AG10803 (cell line): ENCODE measurements around the gene PIGQ.

Source experiments
- DNase-seq: peaks from one replicate; pipeline ENCODE4 v3.0.0; 2010; ENCODE audit warnings: low read depth
- H3K4me3 ChIP-seq: 2 replicates; pipeline ENCODE4 v1.5.1; 2011; ENCODE audit warnings: mild to moderate bottlenecking, low read length, control low read depth
- CTCF ChIP-seq: conservative IDR thresholded peaks from 2 replicates; pipeline ENCODE4 v1.5.1; 2011; ENCODE audit warnings: mild to moderate bottlenecking, low read length, control low read depth, inconsistent platforms

PIGQ gene

GRCh38 chr16:559411-560203 lies 10.2 kb upstream of the PIGQ start:
- no peak for DNase-seq
- no peak overlapping the region for H3K4me3 ChIP-seq
- no peak for TF ChIP-seq CTCF

DNA sequence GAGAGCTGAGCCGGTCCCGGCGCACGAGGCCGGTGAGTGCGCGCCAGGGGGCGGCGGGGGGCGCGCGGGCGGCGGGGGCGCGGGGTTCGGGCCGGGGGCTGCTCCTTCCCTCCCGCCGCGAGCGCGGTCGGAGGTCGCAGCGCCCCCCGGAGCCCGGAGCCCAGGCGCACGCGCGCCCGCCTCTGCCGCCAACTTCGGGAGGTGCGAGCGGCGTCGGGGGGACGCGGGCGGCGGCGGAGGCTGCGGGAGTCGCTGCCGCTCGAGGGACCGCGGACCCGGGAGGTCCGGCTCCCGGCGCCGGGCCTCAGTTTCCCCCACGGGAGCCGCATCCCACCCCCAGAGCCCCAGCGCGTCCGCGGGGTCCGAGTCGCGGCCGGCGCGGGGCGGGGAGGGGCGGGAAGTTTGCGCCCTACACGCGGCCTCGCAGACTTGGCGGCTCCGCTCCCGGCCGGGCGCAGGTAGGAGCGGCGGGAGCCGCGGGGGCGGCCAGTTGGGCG lies 9.5 kb upstream of the PIGQ start, which contains the start of gene PRR35:
PRR35 (plus strand) TSS at position 191 of the 497 bp plus-strand sequence. CDS start 2,901 bp downstream, outside the sequence.
- H3K4me3 ChIP-seq = no peak within 1 kb of the TSS
- no peak for DNase-seq
- TF ChIP-seq CTCF = no peak

GRCh38 chr16:560701-561412 lies 8.9 kb upstream of the PIGQ start:
- TF ChIP-seq CTCF = no peak
- no peak for DNase-seq

GRCh38 chr16:561413-561794 lies 8.4 kb upstream of the PIGQ start:
- DNase-seq = no peak

More at GRCh38 chr16:560701-561412, 8.9 kb upstream of the PIGQ start:
- H3K4me3 ChIP-seq = no peak overlapping the region

DNA sequence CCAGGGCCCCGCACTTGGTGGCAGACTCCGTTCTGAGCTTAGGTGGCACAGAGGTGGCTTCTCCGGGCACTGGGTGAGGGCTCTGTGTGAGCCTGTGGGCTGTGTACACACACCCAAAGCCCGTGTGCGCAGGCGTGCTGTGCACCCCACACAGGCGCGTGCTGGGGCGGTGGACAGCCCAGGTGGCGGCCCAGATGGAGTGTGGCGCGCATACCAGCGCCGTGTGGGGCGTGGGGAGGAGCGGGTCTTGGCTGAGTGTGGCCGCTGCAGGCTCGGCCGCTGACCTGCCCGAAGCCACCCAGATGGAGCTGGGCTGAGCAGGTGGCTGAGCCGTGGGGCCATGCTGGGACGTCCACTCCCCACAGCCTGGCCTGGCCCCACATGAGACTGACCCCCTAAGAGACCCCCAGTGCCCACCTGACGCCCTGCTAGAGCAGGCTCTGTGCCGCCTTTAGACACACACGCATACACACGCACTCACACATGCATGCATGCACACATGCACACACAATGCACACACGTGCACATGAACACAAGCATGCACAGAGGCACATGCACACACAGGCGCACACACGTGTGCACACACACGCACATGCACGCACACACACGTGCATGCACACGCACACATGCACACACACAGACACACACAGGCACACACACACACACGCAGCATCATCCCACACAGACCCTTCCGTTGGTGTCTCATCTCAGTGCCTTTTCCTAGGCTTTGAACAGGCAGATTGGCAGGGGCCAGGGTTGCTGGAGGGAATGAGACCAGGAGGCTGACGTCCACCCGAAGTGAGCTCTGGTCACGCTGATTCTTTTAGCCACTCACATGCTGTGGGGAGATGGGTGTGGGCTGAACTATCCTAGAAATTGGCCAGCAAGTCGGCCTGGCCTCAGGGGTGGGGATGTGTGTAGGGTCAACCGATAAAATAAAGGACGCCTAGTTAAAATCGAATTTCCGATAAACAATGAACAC lies 7.5 kb upstream of the PIGQ start:
- no peak for TF ChIP-seq CTCF
- H3K4me3 ChIP-seq = no peak overlapping the region
- DNase-seq = no peak

More at GRCh38 chr16:561413-561794, 8.4 kb upstream of the PIGQ start:
- TF ChIP-seq CTCF = no peak
- no peak overlapping the region for H3K4me3 ChIP-seq

DNA sequence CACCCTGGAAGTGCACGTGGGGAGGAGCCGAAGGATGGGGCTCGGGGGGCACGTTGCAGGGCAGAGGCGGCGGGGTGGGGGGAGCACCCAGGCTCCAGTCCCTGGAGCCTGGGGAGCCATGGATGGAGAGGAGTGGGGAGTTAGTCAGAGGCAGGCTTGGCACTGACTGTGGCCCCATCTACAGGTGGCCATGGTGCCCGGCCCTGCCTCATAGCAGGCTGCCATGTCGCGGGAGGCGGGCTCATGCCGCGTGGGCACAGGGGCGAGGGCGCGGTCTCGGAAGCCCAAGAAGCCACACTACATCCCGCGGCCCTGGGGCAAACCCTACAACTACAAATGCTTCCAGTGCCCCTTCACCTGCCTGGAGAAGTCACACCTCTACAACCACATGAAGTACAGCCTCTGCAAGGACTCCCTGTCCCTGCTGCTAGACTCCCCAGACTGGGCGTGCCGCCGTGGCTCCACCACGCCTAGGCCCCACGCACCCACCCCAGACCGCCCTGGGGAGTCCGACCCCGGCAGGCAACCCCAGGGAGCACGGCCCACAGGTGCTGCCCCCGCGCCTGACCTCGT lies 6.6 kb upstream of the PIGQ start:
- TF ChIP-seq CTCF = no peak
- DNase-seq = no peak
- no peak overlapping the region for H3K4me3 ChIP-seq
